Activated T-helper 1 cell treated with Interleukin-2 at 50 U/mL for 16 hours (primary cell): Measurements from ENCODE around the gene EBF4.
A peak's percentile ranks its signal among the peaks of the same experiment; 100 is the strongest.

Experiments
- DNase-seq: peaks from one replicate; pipeline ENCODE4 v3.0.0-alpha.2; 2020; ENCODE audit warnings: low read depth

The EBF4 gene

GRCh38 chr20:2700913-2701620, 8.5 kb downstream of the EBF4 start:
- DNase-seq, result no peak

- no peak for DNase-seq
Measured at GRCh38 chr20:2701671-2702081, 9.1 kb downstream of the EBF4 start.

GRCh38 chr20:2703716-2704475, 11.3 kb downstream of the EBF4 start:
- DNase-seq, result no peak

GRCh38 chr20:2705931-2706645, 13.5 kb downstream of the EBF4 start:
- DNase-seq, result no peak

GRCh38 chr20:2706688-2707352, 14.2 kb downstream of the EBF4 start:
- DNase-seq, result no peak

- DNase-seq, result no peak
Measured at GRCh38 chr20:2707353-2708072, 14.9 kb downstream of the EBF4 start.

GRCh38 chr20:2708073-2708415, 15.5 kb downstream of the EBF4 start:
- DNase-seq, result no peak

GRCh38 chr20:2708665-2709064, 16.1 kb downstream of the EBF4 start:
- no peak for DNase-seq

GRCh38 chr20:2709205-2709981, 16.8 kb downstream of the EBF4 start:
- DNase-seq, result no peak

- no peak for DNase-seq
Measured at GRCh38 chr20:2713285-2713684, 20.7 kb downstream of the EBF4 start.

GRCh38 chr20:2729251-2729713, 36.7 kb downstream of the EBF4 start:
- DNase-seq, result peak; percentile 20

GRCh38 chr20:2729791-2730190, 37.2 kb downstream of the EBF4 start:
- no peak for DNase-seq

GRCh38 chr20:2734899-2735298, 42.3 kb downstream of the EBF4 start:
- no peak for DNase-seq

GRCh38 chr20:2736441-2736840, 43.9 kb downstream of the EBF4 start:
- no peak for DNase-seq

GRCh38 chr20:2738331-2739041, 45.9 kb downstream of the EBF4 start:
- DNase-seq, result no peak

- DNase-seq, result no peak
Measured at GRCh38 chr20:2739042-2739398, 46.4 kb downstream of the EBF4 start.

GRCh38 chr20:2740702-2741101, 48.1 kb downstream of the EBF4 start:
- DNase-seq, result no peak

GRCh38 chr20:2741463-2741862, 48.9 kb downstream of the EBF4 start:
- no peak for DNase-seq

GRCh38 chr20:2741881-2742280, 49.3 kb downstream of the EBF4 start:
- DNase-seq, result no peak

GRCh38 chr20:2742431-2742830, 49.9 kb downstream of the EBF4 start:
- no peak for DNase-seq
